EL (cell line): ENCODE results near the gene FAM151A.
"Not testable (repeated sequence)": the region's sequence is repeated elsewhere in the genome, so short reads cannot be mapped to it uniquely, and the experiment has no call there.

ENCODE experiments used
- DNase-seq: peaks from one replicate; pipeline ENCODE4 v3.0.0-alpha.2; 2016

FAM151A gene

DNA sequence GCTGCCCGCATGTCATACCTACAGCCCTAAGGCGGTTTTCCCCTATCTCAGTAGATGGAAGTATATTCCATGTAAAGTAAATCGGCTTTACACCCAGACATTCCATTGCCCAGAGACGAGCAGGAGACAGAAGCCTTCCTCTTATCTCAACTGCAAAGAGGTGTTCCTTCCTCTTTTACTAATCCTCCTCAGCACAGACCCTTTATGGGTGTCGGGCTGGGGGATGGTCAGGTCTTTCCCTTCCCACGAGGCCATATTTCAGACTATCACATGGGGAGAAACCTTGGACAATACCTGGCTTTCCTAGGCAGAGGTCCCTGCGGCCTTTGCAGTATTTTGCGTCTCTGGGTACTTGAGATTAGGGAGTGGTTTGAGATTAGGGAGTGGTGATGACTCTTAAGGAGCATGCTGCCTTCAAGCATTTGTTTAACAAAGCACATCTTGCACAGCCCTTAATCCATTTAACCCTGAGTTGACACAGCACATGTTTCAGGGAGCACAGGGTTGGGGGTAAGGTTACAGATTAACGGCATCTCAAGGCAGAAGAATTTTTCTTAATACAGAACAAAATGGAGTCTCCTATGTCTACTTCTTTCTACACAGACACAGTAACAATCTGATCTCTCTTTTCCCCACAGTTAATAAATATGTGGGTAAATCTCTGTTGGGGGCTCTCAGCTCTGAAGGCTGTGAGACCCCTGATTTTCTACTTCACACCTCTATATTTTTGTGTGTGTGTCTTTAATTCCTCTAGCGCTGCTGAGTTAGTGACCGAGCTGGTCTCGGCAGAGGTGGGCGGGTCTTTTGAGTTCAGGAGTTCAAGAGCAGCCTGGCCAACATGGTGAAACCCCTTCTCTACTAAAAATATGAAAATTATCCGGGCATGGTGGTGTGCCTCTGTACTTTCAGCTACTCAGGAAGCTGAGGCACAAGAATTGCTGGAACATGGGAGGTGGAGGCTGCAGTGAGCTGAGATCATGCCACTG lies 13.4 kb upstream of the FAM151A start:
- not testable (repeated sequence) for DNase-seq

DNA sequence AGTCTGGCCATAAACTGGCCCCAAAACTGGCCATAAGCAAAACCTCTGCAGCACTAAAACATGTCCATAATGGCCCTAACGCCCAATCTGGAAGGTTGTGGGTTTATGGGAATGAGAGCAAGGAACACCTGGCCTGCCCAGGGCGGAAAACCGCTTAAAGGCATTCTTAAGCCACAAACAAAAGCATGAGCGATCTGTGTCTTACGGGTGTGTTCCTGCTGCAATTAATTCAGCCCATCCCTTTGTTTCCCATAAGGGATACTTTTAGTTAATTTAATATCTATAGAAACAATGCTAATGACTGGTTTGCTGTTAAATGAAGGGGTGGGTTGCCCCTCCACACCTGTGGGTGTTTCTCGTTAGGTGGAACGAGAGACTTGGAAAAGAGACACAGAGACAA lies 12.5 kb upstream of the FAM151A start:
- not testable (repeated sequence) for DNase-seq

GRCh38 chr1:54627196-54627595 lies 3.9 kb upstream of the FAM151A start:
- no peak for DNase-seq

- DNase-seq, result no peak
These were observed 1.4 kb upstream of the FAM151A start for GRCh38 chr1:54624466-54625464.

- no peak for DNase-seq
These were observed 3.6 kb downstream of the FAM151A start for GRCh38 chr1:54619749-54620148.

GRCh38 chr1:54615531-54616279 lies 7.6 kb downstream of the FAM151A start:
- DNase-seq, result no peak

DNA sequence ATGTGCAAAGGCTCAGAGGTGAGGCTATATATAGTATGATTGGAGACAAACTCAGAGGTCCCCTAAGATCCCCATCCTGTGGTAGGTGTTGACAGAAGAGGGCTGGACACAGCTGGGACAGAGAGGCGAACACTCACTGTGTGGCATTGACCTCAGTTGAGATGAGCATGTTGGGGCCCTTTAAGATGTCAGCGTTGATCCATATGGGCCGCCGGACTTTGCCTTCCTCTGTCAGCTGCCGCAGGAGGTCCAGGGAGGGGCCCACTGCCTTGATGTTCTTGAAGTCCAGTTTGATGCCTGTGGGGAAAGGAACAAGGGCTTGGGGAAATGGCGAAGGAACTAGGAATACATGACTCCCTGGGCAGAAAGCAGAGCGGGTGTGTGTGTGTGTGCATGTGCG lies 8.8 kb downstream of the FAM151A start:
- no peak for DNase-seq

DNA sequence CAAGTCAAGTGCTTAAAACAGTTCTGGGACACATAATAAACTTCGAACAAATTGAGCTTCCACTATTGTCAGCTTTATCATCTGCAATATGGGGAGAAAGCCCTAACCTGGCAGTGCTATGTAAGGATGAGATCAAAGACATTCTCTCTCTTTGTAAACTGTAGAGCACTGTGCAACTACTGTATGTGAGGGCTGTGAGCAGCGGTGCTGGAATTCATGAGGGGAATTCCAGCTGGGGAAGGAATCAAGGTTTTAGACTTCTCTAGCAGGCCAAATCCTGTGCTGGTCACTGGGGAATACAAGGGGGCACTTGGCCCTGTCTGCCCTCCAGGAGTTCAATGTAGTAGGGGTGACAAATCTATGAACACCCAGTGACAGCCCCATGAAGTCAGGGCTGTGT lies 9.3 kb downstream of the FAM151A start:
- no peak for DNase-seq

- DNase-seq, result no peak
These were observed 11.7 kb downstream of the FAM151A start for GRCh38 chr1:54611621-54612020.

- DNase-seq, result no peak
These were observed 12.4 kb downstream of the FAM151A start for GRCh38 chr1:54610601-54611580.

DNA sequence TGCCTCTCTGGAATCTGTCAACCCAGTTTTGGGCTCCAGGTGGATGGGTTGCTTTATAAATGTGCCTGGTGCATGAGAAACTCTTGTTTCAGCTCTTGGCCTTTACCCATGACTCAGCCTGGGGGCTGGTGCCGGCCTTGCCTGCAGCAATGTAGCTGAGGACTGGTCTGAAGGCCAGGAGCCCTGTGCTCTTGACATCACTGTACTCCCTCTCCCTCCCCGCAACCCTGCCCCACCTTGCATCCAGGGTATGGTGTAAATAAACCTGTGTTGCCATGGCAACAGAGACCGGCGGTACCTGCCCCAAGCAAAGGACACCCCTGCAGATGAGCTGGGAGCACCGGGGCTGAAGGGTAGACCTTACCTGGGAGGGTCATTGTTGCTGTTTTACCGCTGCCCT lies 13.3 kb downstream of the FAM151A start:
- DNase-seq, result no peak

GRCh38 chr1:54609301-54609921 lies 13.9 kb downstream of the FAM151A start:
- DNase-seq, result no peak

- no peak for DNase-seq
These were observed 14.6 kb downstream of the FAM151A start for GRCh38 chr1:54608566-54609230.

- DNase-seq, result no peak
These were observed 15.3 kb downstream of the FAM151A start for GRCh38 chr1:54607821-54608565.

DNA sequence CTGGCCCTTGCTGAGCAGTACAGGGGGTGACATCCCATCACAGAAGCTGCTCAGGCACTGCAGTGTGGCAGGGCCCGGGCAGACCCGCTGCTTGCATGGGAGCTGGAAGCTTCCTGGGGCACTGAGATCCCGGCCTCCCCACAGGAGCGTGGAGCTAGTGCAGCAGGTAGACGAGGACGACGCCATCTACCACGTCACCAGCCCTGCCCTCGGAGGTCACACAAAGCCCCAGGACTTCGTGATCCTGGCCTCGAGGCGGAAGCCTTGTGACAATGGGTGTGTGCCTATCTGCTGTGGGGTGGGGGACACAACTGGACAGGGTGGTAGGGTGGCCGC lies 16.4 kb downstream of the FAM151A start:
- DNase-seq, result no peak

GRCh38 chr1:54606096-54606989 lies 17.0 kb downstream of the FAM151A start:
- no peak for DNase-seq

- DNase-seq, result no peak
These were observed 18.6 kb downstream of the FAM151A start for GRCh38 chr1:54604572-54605370.

DNA sequence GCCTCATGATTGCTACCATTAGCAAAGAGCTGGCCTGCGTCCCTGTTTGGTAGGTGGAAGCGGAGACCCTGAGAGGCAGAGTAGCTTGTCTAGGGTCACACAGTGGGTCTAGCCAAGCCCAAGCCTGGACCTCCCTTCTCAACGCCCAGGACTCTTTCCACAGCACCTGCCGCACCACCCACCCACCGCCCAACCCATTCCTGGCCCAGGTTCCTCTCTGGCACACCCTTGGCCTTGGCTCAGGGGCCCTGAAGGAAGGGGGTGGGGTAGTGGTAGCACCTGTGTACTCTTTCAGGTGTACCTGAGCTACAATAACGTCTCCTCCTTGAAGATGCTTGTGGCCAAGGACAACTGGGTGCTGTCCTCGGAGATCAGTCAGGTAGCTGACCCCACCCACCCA lies 19.3 kb downstream of the FAM151A start:
- no peak for DNase-seq
